Glomerular endothelial cell (primary cell): ENCODE measurements around the gene LDLRAD4. TPM values are rescaled to one million over a fixed set of nuclear protein-coding genes. Genes with fewer than 3 reads are reported as not detected.

Experiments
- DNase-seq: peaks from one replicate; pipeline ENCODE4 v3.0.0-alpha.2; 2011; ENCODE audit warnings: low read depth, low spot score; ENCODE audit errors: extremely low read depth
- total RNA-seq: library from RNA; depleted of rRNA; stranded (reverse); fragments of >200 nt; gene quantifications from 2 replicates; pipeline ENCODE4 v1.2.3, GENCODE V29; 2015

Gene LDLRAD4
- total RNA-seq, 1 donor from 2014 or later, result 13.4 TPM

GRCh38 chr18:13521418-13521817, 302.9 kb downstream of the LDLRAD4 start:
- DNase-seq, result no peak

DNA sequence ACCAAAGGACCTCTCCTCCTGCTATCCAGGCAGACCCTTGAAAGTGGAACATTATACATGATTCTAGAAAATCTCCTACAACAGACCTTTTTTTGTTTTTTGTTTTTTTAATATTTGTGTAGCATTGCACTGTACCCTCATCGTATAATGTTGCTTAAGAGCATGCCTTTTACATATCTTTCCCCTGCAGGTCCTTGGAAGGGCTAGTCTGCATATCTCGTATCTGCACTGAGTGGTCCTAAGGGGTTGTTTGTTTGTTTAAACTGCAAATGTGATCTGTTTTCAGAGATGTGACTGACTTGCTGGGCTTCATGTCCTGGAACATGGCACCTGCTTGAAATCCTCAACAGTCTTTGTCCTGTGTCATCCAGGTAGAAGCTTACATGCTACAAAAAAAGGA, 303.7 kb downstream of the LDLRAD4 start:
- no peak for DNase-seq

GRCh38 chr18:13522861-13523660, 304.5 kb downstream of the LDLRAD4 start:
- no peak for DNase-seq

GRCh38 chr18:13524054-13524453, 305.5 kb downstream of the LDLRAD4 start:
- DNase-seq, result no peak

- no peak for DNase-seq
Measured at GRCh38 chr18:13524811-13525210, 306.3 kb downstream of the LDLRAD4 start.

- no peak for DNase-seq
Measured at GRCh38 chr18:13525381-13526029, 306.9 kb downstream of the LDLRAD4 start.

DNA sequence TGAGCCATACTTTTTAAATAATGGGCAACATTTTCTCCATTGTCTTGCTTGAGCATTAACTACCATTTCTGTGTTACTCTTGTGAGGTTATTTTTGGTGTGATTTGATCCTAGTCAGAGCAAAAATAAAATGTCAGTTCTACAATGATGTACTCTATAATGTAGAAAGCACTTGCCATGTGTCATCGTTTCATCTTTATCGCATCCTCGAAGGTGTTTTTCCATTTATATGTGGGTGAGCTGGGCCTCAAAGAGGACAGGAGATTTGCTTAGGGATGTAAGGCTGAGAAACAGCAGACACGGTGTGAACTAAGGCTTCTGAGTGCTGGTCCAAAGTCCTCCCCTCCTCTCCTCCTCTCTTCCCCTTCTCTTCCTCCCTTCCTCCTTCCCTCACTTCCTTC, 308.0 kb downstream of the LDLRAD4 start:
- DNase-seq, result no peak

- no peak for DNase-seq
Measured at GRCh38 chr18:13527256-13527655, 308.7 kb downstream of the LDLRAD4 start.

DNA sequence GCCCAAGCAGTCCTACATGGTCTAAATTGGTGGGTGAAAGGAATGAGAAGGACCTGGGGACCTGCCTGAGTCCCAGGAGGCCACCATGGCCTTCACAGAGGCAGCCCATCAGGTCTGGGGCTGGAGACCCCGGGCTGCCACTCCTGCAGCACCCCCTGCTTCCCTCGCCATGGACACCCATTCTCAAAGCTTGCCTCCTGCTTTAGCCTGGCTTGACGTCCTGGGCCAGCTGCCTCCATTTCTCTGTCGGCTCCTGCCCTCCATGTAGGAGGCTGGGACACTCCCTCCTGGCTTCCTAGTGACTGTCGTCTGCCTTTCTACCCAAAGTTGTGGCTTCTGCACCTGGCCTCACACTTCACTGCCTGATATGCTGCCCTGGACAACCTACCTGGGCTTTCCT, 309.2 kb downstream of the LDLRAD4 start:
- DNase-seq, result no peak

DNA sequence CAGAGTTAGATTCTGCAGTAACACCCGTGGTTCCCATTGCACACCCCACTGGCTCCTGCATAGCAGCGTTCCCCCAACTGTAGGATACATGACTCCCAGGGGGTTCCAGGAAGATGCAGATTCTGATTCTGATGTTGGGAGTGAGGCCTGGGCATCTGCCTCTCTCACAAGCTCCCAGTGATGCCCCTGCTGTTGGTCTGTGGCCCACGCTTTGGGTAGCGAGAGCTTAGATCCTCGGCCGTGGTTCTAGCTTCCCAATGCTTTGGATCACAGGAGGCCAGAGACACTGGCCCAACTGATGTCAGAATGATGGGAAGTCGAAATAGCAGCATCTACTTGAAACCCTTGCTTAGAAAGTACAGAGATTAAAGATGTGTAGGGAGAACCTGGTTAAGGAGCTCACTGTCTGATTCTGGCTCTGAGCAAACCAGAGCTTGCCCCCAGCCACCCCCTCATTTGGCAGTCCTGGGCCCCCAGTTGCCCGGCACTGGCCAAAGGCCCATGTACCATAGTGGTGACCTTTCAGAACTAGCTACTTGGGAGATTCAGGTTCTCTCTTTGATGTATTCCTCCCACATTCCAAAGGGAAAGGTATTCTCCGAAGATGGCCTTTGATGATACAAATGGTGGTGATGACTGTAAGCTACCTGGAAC, 310.3 kb downstream of the LDLRAD4 start:
- DNase-seq, result no peak

- DNase-seq, result no peak
Measured at GRCh38 chr18:13530033-13530878, 311.7 kb downstream of the LDLRAD4 start.

- DNase-seq, result peak; percentile 20
Measured at GRCh38 chr18:13530879-13531387, 312.4 kb downstream of the LDLRAD4 start.

- no peak for DNase-seq
Measured at GRCh38 chr18:13531681-13532325, 313.2 kb downstream of the LDLRAD4 start.

- no peak for DNase-seq
Measured at GRCh38 chr18:13532406-13533075, 314.0 kb downstream of the LDLRAD4 start.

DNA sequence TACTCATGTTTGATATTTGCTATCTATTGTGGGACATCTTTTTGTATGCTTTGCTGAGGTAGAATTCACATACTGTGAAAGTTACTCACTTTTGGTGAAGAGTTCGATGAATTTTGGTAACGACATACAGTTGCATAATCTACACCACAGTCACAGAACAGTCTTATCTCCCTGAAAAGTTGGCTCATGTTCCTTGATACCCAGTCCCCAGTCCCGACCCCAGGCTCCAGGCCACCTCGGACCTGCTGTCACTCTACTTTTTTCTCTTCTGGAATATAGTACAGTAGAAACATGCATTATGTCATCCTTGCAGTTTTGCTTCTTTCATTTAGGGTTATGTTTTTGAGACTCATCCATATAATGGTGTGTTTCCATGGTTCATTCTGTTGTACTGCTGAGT, 316.1 kb downstream of the LDLRAD4 start:
- no peak for DNase-seq

- no peak for DNase-seq
Measured at GRCh38 chr18:13536578-13536977, 318.0 kb downstream of the LDLRAD4 start.

GRCh38 chr18:13537022-13537780, 318.6 kb downstream of the LDLRAD4 start:
- no peak for DNase-seq

GRCh38 chr18:13538630-13539029, 320.1 kb downstream of the LDLRAD4 start:
- DNase-seq, result no peak

DNA sequence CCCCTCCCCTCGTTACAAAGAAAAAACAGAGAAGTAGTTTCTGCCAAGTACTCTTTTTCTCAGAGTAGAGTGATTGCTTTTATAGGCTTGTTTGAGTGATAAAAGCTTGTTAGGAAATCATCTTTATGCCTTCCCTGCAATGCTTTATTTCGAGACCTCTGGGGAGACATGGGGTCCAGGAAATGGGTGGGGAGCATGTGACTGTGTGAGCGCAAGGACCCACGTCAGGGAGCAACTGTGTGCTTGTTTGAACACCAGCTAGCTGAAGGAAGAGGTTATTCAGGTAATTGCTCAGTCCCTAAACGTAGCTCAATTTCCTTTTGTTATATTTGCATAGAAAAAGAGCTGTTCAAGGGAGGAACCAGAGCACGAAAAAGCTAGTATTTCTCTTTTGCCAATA, 320.5 kb downstream of the LDLRAD4 start:
- DNase-seq, result no peak
